Gastroesophageal sphincter (tissue), 3 donors: ENCODE measurements around the gene ERCC2.

Experiments
- CTCF ChIP-seq, 4 experiments: fragments of 200-600 bp in 2 of 4; fragments of 450-650 bp in 2 of 4; sonication (generic) in 1 of 4; IDR thresholded peaks; one replicate each; pipeline ENCODE4 v1.5.1; 2017 to 2019; ENCODE audit warnings: antibody characterized with exemption in 4 of 4, mild to moderate bottlenecking in 2 of 4, moderate library complexity in 2 of 4
- EP300 ChIP-seq: sonication (generic); formaldehyde crosslinking; IDR thresholded peaks from one replicate; pipeline ENCODE4 v1.6.1; 2017; ENCODE audit warnings: antibody characterized with exemption, mild to moderate bottlenecking
- POLR2AphosphoS5 ChIP-seq: sonication (generic); formaldehyde crosslinking; IDR thresholded peaks from one replicate; pipeline ENCODE4 v1.6.1; 2017; ENCODE audit warnings: antibody characterized with exemption

- TF ChIP-seq EP300 (no peak), CTCF (IDR thresholded peaks at IDR 0.05) (no peak), POLR2AphosphoS5 (no peak)
Measured at GRCh38 chr19:45355910-45356309, 14.5 kb downstream of the ERCC2 start.
